ENCODE data around the gene EXT2.

Gene EXT2

DNA sequence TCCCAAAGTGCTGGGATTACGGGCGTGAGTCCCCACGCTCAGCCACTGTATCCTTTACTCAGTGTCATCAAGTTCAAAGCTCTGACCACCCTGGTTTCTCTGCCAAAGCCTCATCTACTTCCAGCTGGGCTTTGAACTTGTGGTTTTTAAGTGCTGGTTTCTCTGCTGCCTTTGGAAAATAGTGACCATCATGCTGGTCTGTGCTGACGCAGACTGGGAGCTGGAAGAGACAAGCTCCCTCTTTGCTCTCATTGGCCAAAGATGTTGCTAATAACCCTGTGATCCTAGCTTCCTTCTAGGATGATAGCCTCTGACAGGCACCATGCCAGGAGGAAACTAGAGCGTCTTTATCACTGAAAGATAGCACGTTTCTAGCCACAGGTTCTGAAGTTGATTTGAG, 152.0 kb downstream of the EXT2 start:
- no peak for DNase-seq

DNA sequence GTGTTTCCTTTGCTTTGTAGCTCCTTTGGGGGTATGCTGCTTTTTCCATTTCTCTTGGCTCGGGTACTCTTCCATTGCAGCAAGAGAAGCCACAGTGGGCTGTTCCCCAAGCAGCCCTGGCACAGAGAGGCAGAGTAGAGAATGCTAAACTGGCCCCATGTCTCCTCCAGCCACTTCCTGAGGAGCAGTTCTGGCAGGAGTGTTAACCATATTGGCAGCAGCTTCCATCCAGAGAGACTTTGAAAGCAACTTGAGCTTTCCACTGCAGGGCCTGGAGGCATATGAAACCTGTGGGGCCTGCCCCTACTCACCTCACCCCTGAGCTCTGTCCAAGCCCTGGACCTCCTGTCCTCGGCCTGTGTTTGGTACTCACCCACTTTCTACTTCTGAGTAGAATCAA, 152.6 kb downstream of the EXT2 start:
- DNase-seq: no peak

DNA sequence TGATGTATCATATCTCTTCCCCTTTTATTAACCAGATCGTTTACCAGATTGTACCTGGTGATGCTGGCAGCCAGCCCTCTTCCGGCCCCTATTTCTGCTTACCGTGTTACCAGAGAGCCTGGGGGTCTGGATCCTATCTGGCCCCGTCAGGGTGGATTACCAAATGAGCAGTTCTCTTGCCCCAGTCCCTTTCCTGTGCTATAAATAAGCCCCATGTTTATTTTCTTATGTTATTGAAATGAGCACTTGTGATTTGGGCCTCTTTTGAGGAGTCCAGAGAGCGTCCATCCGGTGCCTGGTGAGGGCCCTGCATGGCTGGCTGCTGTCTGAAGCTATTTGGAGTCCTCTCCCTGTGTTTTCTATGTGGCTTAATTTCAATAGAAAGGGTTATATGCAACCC, 154.9 kb downstream of the EXT2 start:
- no peak for DNase-seq

- no peak for DNase-seq
Observed at GRCh38 chr11:44252999-44253602, 157.6 kb downstream of the EXT2 start.

- no peak for DNase-seq
Observed at GRCh38 chr11:44255406-44256071, 160.1 kb downstream of the EXT2 start.

DNA sequence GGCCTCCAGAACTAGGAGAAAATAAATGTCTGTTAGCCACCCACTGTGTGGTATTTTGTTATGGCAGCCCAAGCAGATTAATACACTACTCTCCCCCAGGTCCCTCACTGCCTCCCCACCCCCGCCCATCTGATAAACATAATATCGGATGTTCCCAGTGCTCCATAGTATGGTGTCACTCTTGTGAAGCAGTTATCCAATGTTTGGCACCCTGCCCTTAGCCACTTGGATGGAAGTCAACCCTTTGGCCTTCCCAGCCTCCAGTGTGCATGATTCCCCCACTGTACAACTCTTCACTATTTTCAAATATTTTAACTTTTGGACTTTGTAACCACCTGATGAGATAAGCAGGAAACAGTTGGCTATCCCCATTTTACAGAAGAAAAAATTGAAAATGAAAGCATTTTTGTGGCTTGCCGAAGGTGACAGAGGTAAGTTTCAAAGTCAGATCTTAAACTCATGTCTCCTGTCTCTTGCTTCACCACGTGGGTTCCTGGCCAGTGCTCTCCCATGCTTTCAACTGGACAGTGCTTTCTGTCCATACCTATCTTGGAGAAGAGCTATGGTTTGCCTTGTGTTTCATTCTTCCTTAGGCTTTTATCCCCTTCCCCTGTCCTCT, 161.3 kb downstream of the EXT2 start:
- DNase-seq: no peak

- DNase-seq: no peak
Observed at GRCh38 chr11:44257338-44258189, 162.1 kb downstream of the EXT2 start.

DNA sequence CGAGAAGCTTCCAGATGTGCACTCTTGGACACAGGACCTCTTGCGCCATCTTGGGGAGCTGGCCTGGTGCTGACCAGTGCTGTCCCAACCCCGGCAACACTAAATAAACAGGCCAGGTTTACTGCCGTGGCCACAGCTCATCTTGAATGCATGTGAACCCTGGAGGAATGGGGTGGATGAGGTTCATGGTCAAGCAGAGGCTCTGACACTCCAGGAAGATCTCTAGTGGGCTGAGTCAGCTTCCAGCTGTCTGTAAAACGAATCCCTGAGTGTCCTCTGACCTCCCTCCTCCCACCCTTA, 162.7 kb downstream of the EXT2 start:
- no peak for DNase-seq

DNA sequence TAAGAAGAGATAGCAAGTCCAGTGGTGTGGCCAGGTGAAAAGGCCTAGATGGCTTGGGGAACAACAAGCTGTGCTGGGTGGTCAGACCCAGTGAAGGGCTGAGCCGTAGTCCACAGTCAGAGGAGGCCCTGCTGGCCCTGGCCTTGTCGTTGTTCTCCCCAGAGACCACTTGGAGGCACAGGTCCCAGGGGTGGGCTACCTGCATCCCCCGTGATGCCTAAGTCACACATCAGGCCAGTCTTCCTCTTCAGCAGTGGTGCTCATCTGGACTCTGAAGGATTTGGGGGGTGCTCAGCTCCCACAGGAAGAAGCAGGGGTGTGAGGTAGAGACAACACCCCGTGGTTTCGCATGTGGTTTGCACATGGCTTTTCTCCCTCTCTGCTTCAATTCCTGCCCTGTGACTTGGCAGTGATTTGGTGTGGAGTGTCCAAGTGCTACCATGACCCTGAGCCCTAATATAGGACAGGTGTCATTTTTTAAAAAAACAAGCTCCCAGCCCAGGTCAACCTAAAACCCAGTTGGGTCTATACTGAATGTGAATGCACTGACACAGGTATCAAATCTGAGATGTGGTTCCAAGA, 163.5 kb downstream of the EXT2 start:
- no peak for DNase-seq

DNA sequence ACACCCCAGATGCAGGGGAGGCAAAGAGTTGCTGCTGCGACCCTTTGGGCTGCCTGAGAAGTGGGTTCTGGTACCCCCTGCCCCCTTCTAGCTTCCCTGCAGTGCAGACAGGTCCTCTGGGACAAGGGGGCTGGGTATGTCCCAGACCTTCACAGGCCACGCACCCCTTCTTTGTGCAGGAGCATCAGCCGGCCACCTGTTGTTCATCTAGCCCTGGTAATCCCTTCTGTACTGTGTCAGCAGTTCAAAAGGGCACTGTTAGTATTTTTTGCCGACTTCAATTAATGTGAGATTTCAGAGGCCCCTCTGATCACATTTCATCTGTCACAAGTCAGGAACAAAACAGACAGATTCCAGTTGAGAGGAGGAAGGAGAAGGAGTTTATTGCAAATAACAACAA, 164.6 kb downstream of the EXT2 start:
- DNase-seq: no peak

DNA sequence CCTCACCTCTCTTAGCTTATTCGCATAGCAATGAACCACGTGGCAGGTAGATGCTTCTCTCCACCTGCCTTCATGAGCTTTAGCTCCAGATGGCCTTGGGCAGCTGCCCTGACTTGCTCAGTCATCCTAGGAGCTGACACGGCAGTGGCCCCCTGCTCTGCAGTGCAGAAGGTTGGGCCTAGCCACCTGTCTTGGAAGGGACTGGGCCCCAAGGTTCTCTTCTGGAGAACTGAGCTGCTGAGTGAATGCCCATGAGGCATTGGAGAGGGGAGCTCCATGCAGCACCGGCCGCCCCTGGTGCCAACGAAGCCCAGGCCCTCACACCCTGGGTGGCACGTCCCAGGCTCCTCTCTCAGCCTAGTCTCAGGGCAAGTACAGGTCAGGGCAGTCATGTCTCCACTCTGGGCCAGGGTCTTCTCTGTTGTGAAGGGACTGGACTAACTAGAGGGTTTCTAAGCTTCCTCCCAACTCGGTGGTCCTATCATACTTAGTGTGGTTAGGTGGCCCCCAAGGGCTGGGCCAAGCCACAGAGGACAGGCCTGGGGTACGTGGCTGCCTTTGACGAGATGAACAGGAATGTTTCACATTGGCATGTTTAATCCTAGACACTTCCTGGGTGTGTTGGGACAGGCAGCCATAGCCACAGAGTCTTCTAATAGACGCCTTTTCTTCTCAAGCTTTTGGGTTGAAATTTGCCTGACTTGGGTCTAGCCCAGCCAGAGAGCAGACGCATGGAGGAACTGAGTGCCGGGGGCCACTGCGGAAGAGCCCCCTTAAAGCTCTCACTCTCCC, 166.5 kb downstream of the EXT2 start:
- DNase-seq: no peak

DNA sequence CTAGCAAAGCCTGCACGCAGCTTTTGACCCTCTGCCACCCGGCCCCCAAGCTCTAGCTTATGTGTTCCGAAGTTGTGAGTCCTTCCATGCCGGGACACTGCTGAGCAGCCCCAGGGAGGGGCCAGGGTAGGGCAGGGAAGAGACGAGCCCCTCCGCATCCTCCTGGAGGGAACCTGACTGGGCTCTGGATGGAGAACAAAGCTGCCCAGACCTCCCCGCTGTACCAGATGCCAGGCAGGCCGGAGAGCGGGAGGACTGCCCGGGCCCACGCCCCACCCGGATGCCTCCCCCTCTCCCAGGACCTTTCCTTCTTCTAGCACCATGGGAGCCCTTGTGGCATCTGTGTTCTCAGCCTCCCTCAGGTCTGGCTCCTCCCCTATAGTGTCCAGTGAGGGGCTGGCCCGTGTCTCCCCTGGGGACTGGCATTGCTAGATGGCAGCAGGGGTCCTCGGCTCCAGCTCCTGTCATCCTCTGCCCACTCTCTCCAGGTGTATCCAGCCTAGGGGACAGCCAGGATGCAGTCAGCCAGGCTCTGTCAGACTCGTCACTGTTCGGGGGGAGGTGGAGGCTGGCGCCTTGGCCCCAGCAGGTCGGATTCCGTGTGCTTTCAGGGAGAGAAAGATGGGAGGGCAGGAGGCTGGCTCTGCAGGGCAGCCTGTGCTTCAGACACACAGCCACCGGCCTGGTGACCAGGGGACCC, 168.4 kb downstream of the EXT2 start:
- no peak for DNase-seq

DNA sequence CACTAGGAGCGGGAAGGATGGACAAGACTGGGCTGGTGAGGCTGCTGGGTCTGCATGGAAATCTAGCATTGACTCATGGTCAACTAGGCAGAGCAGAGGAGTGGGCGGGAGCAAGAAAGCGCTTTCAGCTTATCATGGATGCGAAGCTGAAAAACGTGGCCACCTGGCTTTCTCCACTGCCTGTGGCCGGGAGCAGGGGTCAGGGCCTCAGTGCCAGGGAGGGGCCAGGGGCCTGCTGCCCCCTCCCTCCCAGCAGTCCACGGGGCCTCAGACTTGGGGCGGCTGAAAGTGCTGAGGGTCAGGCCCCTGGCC, 168.9 kb downstream of the EXT2 start:
- no peak for DNase-seq

DNA sequence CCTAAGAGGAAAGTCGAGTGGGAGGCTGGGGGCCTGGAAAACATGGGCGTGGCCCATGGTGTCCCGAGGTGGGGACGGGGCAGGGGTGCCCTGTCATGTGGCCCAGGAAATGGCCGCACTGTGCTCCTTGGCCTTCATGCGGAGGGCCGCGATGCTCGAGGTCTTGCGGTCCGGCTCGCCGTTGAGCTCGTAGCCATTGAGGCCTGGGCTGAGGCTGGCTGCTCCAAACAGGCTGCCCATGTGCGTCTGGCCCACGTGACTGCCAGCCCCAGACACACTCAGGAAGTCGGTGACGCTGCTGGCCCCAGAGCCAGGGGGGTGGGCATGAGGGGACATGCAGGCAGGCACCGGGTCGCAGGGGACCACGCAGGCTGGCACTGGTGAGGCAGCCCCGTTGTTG, 169.3 kb downstream of the EXT2 start:
- DNase-seq: no peak

GRCh38 chr11:44266056-44266780, 170.7 kb downstream of the EXT2 start:
- no peak for DNase-seq

DNA sequence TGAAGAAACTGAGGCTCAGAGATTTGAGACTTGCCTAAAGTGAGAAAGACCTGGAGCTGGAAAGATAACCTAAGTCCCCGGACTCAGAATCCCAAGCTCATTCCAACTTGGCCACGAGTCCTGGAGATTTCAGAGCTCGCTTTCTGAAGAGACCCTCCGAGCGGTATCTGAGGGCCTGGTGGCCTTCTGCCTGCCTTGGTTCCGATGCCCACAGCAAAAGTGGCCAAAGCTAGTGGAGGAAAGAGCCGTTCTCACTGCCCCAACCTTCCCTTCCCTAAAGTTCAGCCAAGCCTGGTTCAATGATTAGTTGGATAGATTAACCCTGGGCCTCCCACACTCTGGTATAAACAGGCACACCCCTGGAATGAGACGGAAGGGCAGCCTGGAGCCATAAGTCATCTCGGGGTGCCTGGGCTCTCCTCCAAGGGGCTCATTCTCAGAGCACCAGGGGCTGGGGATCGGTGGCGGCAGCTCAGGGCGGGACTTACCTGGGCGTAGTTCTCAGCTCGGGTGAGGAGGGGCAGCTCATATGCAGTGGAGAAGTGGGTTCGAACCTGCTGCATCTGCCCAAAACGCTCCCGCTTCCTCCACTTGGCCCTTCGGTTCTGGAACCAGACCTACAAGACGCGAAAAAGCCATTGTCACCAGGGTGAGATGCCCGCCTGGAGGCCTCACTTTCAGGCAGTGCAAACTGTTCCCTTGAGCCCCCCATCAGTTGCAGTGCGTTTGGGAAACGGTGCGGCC, 171.7 kb downstream of the EXT2 start:
- DNase-seq: no peak

- DNase-seq: no peak
Observed at GRCh38 chr11:44267750-44268613, 172.5 kb downstream of the EXT2 start.

DNA sequence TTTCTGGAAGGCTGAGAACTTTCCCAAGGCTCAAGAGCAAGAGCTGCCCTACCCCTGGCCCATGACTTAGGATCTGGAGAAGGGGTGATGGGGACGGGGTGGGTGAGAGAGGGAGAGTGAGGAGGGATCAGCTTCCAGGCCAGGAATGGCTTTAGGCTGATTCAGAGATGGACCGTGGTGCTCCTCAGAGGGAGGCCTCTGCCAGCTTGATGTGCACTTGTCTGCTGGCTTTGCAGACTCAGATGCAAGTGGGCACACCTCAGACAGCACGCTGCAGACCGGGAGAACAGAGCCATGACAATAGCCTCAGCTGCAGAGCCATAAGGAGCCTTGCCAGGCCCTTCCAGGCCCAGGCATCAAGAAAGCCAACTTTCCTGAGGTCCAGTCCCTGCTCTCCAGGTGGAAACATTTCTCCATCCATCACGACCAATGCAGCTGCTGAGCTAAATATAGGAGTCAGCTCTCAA, 173.2 kb downstream of the EXT2 start:
- no peak for DNase-seq

Data from activated CD8-positive, alpha-beta memory T cell treated with anti-CD3 and anti-CD28 coated beads, Interleukin-2, amount 50 U/mL, for 4 hours (primary cell).